Thymus (tissue), 11 donors: ENCODE measurements around the gene MPG. TPM values are rescaled to one million over a fixed set of nuclear protein-coding genes. Genes with fewer than 3 reads are reported as not detected.

Source experiments
- DNase-seq, 9 donors: peaks; one replicate each; pipeline ENCODE4 v3.0.0-alpha.2; 2013; ENCODE audit warnings: low spot score in 9 of 9, low read depth in 6 of 9, missing footprints in 1 of 9
- H3K27ac ChIP-seq, 2 donors: one replicate each; pipeline ENCODE4 v1.5.1; 2013; ENCODE audit warnings: control low read depth in 1 of 2, low read depth in 1 of 2, low read length in 1 of 2, mild to moderate bottlenecking in 1 of 2, moderate library complexity in 1 of 2
- H3K27me3 ChIP-seq, 2 donors: one replicate each; pipeline ENCODE4 v1.5.1; 2013; ENCODE audit warnings: low read length in 1 of 2; ENCODE audit not compliant: control insufficient read depth in 2 of 2, insufficient read depth in 1 of 2
- H3K36me3 ChIP-seq, 2 donors: one replicate each; pipeline ENCODE4 v1.5.1; 2013; ENCODE audit warnings: low read length in 1 of 2, mild to moderate bottlenecking in 1 of 2, moderate library complexity in 1 of 2; ENCODE audit not compliant: control insufficient read depth in 2 of 2, insufficient read depth in 2 of 2
- H3K4me1 ChIP-seq, 2 donors: one replicate each; pipeline ENCODE4 v1.5.1; 2013; ENCODE audit warnings: low read length in 2 of 2; ENCODE audit not compliant: control insufficient read depth in 2 of 2, insufficient read depth in 2 of 2
- H3K4me3 ChIP-seq, 2 donors: one replicate each; pipeline ENCODE4 v1.5.1; 2013; ENCODE audit warnings: low read length in 2 of 2, control low read depth in 1 of 2, mild to moderate bottlenecking in 1 of 2
- H3K9me3 ChIP-seq, 2 donors: one replicate each; pipeline ENCODE4 v1.5.1; 2013; ENCODE audit warnings: low read length in 1 of 2, mild to moderate bottlenecking in 1 of 2; ENCODE audit not compliant: control insufficient read depth in 2 of 2, insufficient read depth in 1 of 2
- WGBS: extraction: QIAGEN DNeasy Blood & Tissue Kit; methylation state at CpG from one replicate; pipeline ENCODE4 v1.1.7; 2013; 5-methylcytosine and 5-hydroxymethylcytosine counted together
- polyA plus RNA-seq: library from polyadenylated mRNA; stranded (reverse); fragments of 200-250 nt; gene quantifications from one replicate; pipeline ENCODE4 v1.2.3, GENCODE V29; 2013
- total RNA-seq: library from RNA; stranded (reverse); fragments of 120-200 nt; gene quantifications from one replicate; pipeline ENCODE4 v1.2.4, GENCODE V29; 2013
- donor health status: healthy.

The MPG gene
- total and polyA plus RNA-seq, 2 donors, result 45.1 to 58.1 TPM

DNA sequence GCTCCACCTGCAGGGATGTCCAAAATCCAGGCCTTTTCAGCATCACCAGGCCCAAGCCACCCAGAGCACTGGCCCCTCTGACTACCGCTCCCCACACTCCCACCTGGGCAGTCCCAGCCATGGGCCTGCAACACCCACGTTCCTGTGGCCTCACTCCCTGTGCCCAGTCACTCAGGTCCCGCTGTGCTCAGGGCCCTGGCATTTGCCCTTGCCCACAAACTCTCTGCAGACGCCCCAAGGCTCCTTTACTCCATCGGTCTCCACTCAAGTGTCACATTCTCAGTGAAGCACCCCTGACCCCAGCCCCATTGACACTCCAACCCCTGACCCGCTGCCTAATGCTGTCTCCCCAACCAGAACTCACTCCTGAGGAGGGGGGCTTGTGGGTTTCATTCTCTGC, 23.6 kb downstream of the MPG start:
- Histone ChIP-seq H3K4me1 (no peaks in the 10 kb centered on the region), H3K9me3 (no peaks in the 10 kb centered on the region), H3K27me3 (no peaks in the 10 kb centered on the region), H3K4me3 (no peak overlapping the region), H3K27ac (no peak overlapping the region), H3K36me3 (peaks cover 14 to 16% of the 10 kb centered on the region in 2 donors)
- 96% methylated on average over 6 of the region's 6 CpGs for WGBS
- DNase-seq, result no peak

DNA sequence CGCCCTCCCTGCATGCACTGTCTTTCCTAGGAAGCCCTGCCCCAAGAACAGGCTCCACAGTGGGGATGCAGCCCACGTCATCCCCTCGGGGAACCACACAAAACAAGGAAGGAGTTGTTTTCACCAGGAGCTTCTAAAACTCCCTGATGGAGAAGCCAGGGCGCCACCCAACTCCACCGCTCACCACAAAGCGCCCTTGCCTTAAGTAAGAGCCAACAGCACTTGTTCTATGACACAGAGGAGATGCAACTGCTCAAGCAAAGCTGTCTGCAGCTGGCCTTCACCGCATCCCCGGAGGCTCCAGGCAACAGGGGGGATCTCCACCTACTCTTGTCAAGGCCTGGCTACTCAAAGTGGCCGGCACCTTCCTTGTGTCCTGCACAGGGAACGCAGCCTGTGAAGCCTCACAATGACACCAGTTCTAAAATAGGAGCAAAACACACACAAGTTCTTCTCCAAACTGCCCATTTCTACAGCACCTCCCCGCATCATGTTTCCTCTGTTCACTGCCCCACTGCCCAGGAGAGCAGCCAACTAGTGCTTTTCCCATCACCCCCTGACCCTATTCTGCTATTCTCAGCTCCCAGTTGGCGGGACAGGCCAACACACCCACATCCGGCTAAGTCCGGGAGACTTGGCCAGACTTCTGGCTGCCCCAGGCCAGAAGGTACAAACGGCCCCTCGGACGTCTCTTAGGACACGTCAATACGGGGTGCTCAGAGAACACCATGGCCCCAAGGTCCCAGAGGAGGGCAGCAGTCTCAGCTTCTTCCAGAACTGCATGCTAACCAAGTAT, 24.2 kb downstream of the MPG start:
- no peak for DNase-seq

GRCh38 chr16:104355-104754, 26.3 kb downstream of the MPG start:
- no peak for DNase-seq
- Histone ChIP-seq H3K27ac (no peak overlapping the region), H3K4me1 (no peaks in the 10 kb centered on the region), H3K9me3 (no peaks in the 10 kb centered on the region), H3K4me3 (no peak overlapping the region), H3K36me3 (peaks cover 18 to 24% of the 10 kb centered on the region in 2 donors), H3K27me3 (no peaks in the 10 kb centered on the region)
- 93% methylated on average over 5 of the region's 5 CpGs for WGBS

More for the DNA sequence above, 24.2 kb downstream of the MPG start:
- peaks cover 16 to 18% of the 10 kb centered on the region in 2 donors for H3K36me3 ChIP-seq
- no peaks in the 10 kb centered on the region for H3K4me1 ChIP-seq
- H3K4me3 ChIP-seq, result no peak overlapping the region
- no peak overlapping the region for H3K27ac ChIP-seq
- no peaks in the 10 kb centered on the region for H3K9me3 ChIP-seq
- WGBS, result 91% methylated on average over 19 of the region's 19 CpGs
- H3K27me3 ChIP-seq, result no peaks in the 10 kb centered on the region

GRCh38 chr16:104928-105327, 26.9 kb downstream of the MPG start:
- Histone ChIP-seq H3K36me3 (peaks cover 20 to 25% of the 10 kb centered on the region in 2 donors), H3K9me3 (no peaks in the 10 kb centered on the region)
- 77% methylated on average over 3 of the region's 3 CpGs for WGBS

GRCh38 chr16:105521-105920, 27.5 kb downstream of the MPG start:
- no peak overlapping the region for H3K27ac ChIP-seq
- H3K27me3 ChIP-seq, result no peaks in the 10 kb centered on the region
- WGBS, result 96% methylated on average over 6 of the region's 6 CpGs
- no peak overlapping the region for H3K4me3 ChIP-seq
- H3K36me3 ChIP-seq, result peaks cover 21 to 26% of the 10 kb centered on the region in 2 donors
- no peaks in the 10 kb centered on the region for H3K9me3 ChIP-seq
- DNase-seq, result no peak
- H3K4me1 ChIP-seq, result no peaks in the 10 kb centered on the region

More at GRCh38 chr16:104928-105327, 26.9 kb downstream of the MPG start:
- H3K4me3 ChIP-seq, result no peak overlapping the region
- no peak for DNase-seq
- no peak overlapping the region for H3K27ac ChIP-seq
- H3K4me1 ChIP-seq, result no peaks in the 10 kb centered on the region
- H3K27me3 ChIP-seq, result no peaks in the 10 kb centered on the region

GRCh38 chr16:106623-107324, 28.7 kb downstream of the MPG start:
- peak; percentile 30 to 82 (median 54) for DNase-seq
- Histone ChIP-seq H3K27ac (no peak overlapping the region), H3K4me3 (no peak overlapping the region), H3K36me3 (peaks cover 21 to 29% of the 10 kb centered on the region in 2 donors), H3K4me1 (no peaks in the 10 kb centered on the region), H3K9me3 (no peaks in the 10 kb centered on the region), H3K27me3 (no peaks in the 10 kb centered on the region)
- WGBS, result 54% methylated on average over 6 of the region's 6 CpGs

DNA sequence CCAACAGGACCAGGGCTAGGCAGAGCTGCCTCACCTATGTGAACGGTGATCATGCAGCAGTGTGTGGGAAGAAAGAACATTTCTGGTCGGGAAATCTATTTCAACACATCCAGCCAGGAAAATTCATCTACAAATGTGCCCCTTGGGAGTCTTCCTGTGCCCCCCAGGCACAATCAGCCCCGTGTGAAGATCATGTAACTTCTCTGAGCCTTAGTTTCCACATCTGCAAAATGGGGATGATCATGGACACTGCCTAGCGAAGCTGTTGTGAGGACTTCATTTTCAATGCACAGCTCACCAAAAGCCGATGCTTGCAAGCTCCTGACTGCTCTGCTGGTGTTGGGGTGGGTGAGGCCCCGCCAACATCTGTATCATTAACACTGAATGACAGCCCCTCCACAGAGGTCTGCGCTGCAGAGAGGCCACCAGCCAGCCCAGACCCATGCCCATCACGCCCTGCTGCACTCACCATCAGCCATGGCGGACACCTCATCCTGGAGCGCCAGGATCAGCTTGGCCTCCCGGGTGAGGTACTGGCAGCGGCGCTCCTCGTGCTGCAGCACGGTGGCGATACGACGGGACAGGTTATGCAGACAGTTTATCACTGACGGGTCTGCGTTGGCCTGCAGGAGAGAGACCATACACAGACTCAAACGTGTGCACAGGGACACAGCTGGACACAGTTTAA, 34.3 kb downstream of the MPG start:
- H3K27ac ChIP-seq, result no peak overlapping the region
- no peaks in the 10 kb centered on the region for H3K9me3 ChIP-seq
- H3K36me3 ChIP-seq, result peaks cover 26 to 31% of the 10 kb centered on the region in 2 donors
- H3K27me3 ChIP-seq, result no peaks in the 10 kb centered on the region
- H3K4me3 ChIP-seq, result no peak overlapping the region
- no peak for DNase-seq
- WGBS, result 98% methylated on average over 21 of the region's 21 CpGs
- no peaks in the 10 kb centered on the region for H3K4me1 ChIP-seq

GRCh38 chr16:114327-114726, 36.3 kb downstream of the MPG start:
- Histone ChIP-seq H3K27ac (no peak overlapping the region), H3K4me3 (no peak overlapping the region), H3K4me1 (no peaks in the 10 kb centered on the region), H3K27me3 (no peaks in the 10 kb centered on the region), H3K36me3 (peaks cover 20 to 23% of the 10 kb centered on the region in 2 donors), H3K9me3 (no peaks in the 10 kb centered on the region)
- DNase-seq, result no peak
- 98% methylated on average over 2 of the region's 2 CpGs for WGBS

DNA sequence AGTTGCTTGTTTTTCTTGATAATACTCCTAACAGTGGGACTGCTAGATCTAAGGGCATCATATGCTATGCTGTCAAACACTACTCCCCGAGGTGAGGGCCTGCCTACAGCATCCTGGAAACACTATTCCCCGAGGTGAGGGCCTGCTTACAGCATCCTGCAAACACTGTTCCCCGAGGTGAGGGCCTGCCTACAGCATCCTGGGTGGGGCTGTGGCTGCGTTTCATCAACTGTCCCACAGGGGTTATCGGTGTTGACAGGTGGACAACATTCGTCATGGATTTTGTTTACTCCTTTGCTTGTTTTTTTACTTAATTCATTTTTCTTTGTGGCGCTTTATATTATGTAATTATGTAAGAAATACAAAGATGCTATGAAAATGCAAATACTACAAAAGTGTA, 38.0 kb downstream of the MPG start:
- 95% methylated on average over 7 of the region's 7 CpGs for WGBS
- Histone ChIP-seq H3K27me3 (no peaks in the 10 kb centered on the region), H3K9me3 (no peaks in the 10 kb centered on the region), H3K36me3 (peaks cover 16 to 19% of the 10 kb centered on the region in 2 donors), H3K4me3 (no peak overlapping the region), H3K27ac (no peak overlapping the region), H3K4me1 (no peaks in the 10 kb centered on the region)
- DNase-seq, result no peak
